Endothelial cell of umbilical vein (primary cell): Measurements from ENCODE around the gene EDC3. TPM values are rescaled to one million over a fixed set of nuclear protein-coding genes. Genes with fewer than 3 reads are reported as not detected.

ENCODE experiments used
- BruUV-seq: library from RNA; stranded (reverse); fragments of 400-500 nt; replicated peaks from 2 replicates; lab custom pipeline; 2021; lab: Mats Ljungman, UMichigan
- CTCF ChIA-PET: fragments of 300-600, 350-600 bp; sonication (Branson Sonifier 250); formaldehyde crosslinking; loops from one replicate; lab custom pipeline; 2021; ENCODE audit warnings: antibody characterized with exemption, inconsistent platforms; lab: Charles Lee
- POLR2A ChIA-PET: fragments of 300-600, 350-600 bp; sonication (Branson Sonifier 250); formaldehyde crosslinking; loops from one replicate; lab custom pipeline; 2021; ENCODE audit warnings: antibody characterized with exemption, inconsistent platforms; lab: Charles Lee
- DNase-seq: peaks from one replicate; pipeline ENCODE4 v3.0.0-alpha.2; 2011; ENCODE audit warnings: low read depth, low spot score
- FAIRE-seq: peaks from 2 replicates; lab custom pipeline; 2011; peaks lifted over from hg19 to GRCh38; lab: Jason Lieb, UNC
- H2AFZ ChIP-seq: 2 replicates; pipeline ENCODE4 v1.6.0; 2012; ENCODE audit warnings: low read depth, low read length, control low read depth, inconsistent platforms
- H3K27ac ChIP-seq: 2 replicates; pipeline ENCODE4 v1.5.1; 2011; ENCODE audit warnings: low read depth, mild to moderate bottlenecking, control low read depth, low read length, moderate library complexity; ENCODE audit not compliant: insufficient read depth
- H3K27me3 ChIP-seq, 2 experiments: 2 replicates each; pipeline versions ENCODE4 v1.6.0 to v1.6.1; 2011; ENCODE audit warnings: low read length in 2 of 2, mixed read lengths in 1 of 2; ENCODE audit not compliant: control insufficient read depth in 2 of 2, insufficient read depth in 2 of 2
- H3K36me3 ChIP-seq, 2 experiments: 2 replicates in 1 of 2; 3 replicates in 1 of 2; pipeline ENCODE4 v1.5.1; 2011; ENCODE audit warnings: low read length in 2 of 2, mild to moderate bottlenecking in 1 of 2, moderate library complexity in 1 of 2; ENCODE audit not compliant: control insufficient read depth in 2 of 2, insufficient read depth in 2 of 2; ENCODE audit errors: extremely low read depth in 1 of 2
- H3K4me1 ChIP-seq: 3 replicates; pipeline ENCODE4 v1.5.1; 2011; ENCODE audit warnings: mild to moderate bottlenecking, low read length; ENCODE audit not compliant: control insufficient read depth, insufficient read depth; ENCODE audit errors: extremely low read depth
- H3K4me2 ChIP-seq: 2 replicates; pipeline ENCODE4 v1.6.1; 2011; ENCODE audit warnings: low read length, control low read depth, mixed read lengths; ENCODE audit not compliant: insufficient read depth
- H3K4me3 ChIP-seq, 3 experiments: fragments of 200-600 bp in 1 of 3; sonication (generic), shearing (Covaris generic) in 1 of 3; replicated peaks in 1 of 3; 2 replicates each; pipeline ENCODE4 v1.5.1; 2011 to 2016; ENCODE audit warnings: control low read depth in 3 of 3, low read length in 3 of 3, mild to moderate bottlenecking in 2 of 3, inconsistent platforms in 1 of 3, low read depth in 1 of 3, moderate library complexity in 1 of 3; ENCODE audit not compliant: insufficient read depth in 1 of 3
- H3K79me2 ChIP-seq: 2 replicates; pipeline ENCODE4 v1.6.0; 2012; ENCODE audit warnings: low read length, inconsistent platforms; ENCODE audit not compliant: control insufficient read depth, insufficient read depth
- H3K9ac ChIP-seq: replicated peaks from 2 replicates; pipeline ENCODE3; 2011; ENCODE audit warnings: low read length, control low read depth; ENCODE audit not compliant: insufficient read depth; ENCODE audit errors: extremely low read depth
- H3K9me1 ChIP-seq: replicated peaks from 3 replicates; pipeline ENCODE4 v1.6.0; 2011; ENCODE audit warnings: mild to moderate bottlenecking, low read length; ENCODE audit not compliant: control insufficient read depth, insufficient read depth; ENCODE audit errors: extremely low read depth
- H3K9me3 ChIP-seq: replicated peaks from 2 replicates; pipeline ENCODE4 v1.5.1; 2012; ENCODE audit warnings: low read length, inconsistent platforms; ENCODE audit not compliant: control insufficient read depth, insufficient read depth
- H4K20me1 ChIP-seq: replicated peaks from 2 replicates; pipeline ENCODE3; 2011; ENCODE audit warnings: mild to moderate bottlenecking, low read length; ENCODE audit not compliant: control insufficient read depth, insufficient read depth; ENCODE audit errors: extremely low read depth
- CTCF ChIP-seq, 2 donors: IDR thresholded peaks; 1 replicate in 1 of 2; 2 replicates in 1 of 2; pipeline ENCODE4 v1.5.1; 2011; ENCODE audit warnings: low read length in 2 of 2, mild to moderate bottlenecking in 2 of 2, moderate library complexity in 2 of 2, control low read depth in 1 of 2, inconsistent platforms in 1 of 2, low read depth in 1 of 2; ENCODE audit not compliant: insufficient read depth in 1 of 2; ENCODE audit errors: extremely low read depth in 1 of 2
- EZH2 ChIP-seq: IDR thresholded peaks from 2 replicates; pipeline ENCODE4 v1.6.1; 2012; ENCODE audit warnings: borderline replicate concordance, low read depth, mild to moderate bottlenecking, moderate library complexity, low read length, inconsistent platforms; ENCODE audit not compliant: severe bottlenecking
- FOS ChIP-seq: IDR thresholded peaks from 2 replicates; pipeline ENCODE4 v1.6.1; 2011; ENCODE audit warnings: mild to moderate bottlenecking, low read length, moderate library complexity, borderline replicate concordance; ENCODE audit not compliant: insufficient read depth
- GATA2 ChIP-seq: IDR thresholded peaks from 2 replicates; pipeline ENCODE4 v1.7.0; 2011; ENCODE audit warnings: low read depth, mild to moderate bottlenecking, moderate library complexity, mixed read lengths, low read length; ENCODE audit not compliant: insufficient read length, insufficient read depth
- JUN ChIP-seq: IDR thresholded peaks from 2 replicates; pipeline ENCODE4 v1.6.1; 2011; ENCODE audit warnings: borderline replicate concordance, low read depth; ENCODE audit not compliant: insufficient read length, insufficient read depth
- MAX ChIP-seq: IDR thresholded peaks from 2 replicates; pipeline ENCODE4 v1.6.1; 2011; ENCODE audit not compliant: insufficient read depth, insufficient read length
- MYC ChIP-seq: IDR thresholded peaks from one replicate; pipeline ENCODE4 v1.6.1; 2011; ENCODE audit warnings: mild to moderate bottlenecking, low read depth, low read length
- POLR2A ChIP-seq: IDR thresholded peaks from 2 replicates; pipeline ENCODE4 v1.6.1; 2012; ENCODE audit warnings: low read depth, mild to moderate bottlenecking, control low read depth, low read length
- POLR2AphosphoS5 ChIP-seq: IDR thresholded peaks from 2 replicates; pipeline ENCODE4 v1.6.1; 2012; ENCODE audit warnings: low read depth, mild to moderate bottlenecking, control low read depth, low read length, moderate library complexity; ENCODE audit not compliant: insufficient read depth
- dilution Hi-C: fragments of 300-500 bp; cut with MboI; formaldehyde crosslinking; loops from one replicate; pipeline ENCODE4 v1.15.0; 2019; ENCODE audit warnings: low sequenced_read_pairs; ENCODE audit not compliant: extremely low pct_ligation_motif_present
- intact Hi-C: fragments of 100-400 bp; cut with micrococcal nuclease; formaldehyde crosslinking; loops from one replicate; pipeline ENCODE4 v1.10.0; 2022
- polyA plus RNA-seq, 4 experiments: library from polyadenylated mRNA; depleted of rRNA in 3 of 4; stranded (reverse) in 3 of 4; unstranded in 1 of 4; fragments of >200 nt; gene quantifications; 2 replicates each; pipeline versions ENCODE4 v1.2.1 to v1.2.3, GENCODE V29; 2011 to 2012; ENCODE audit warnings: missing spikeins in 1 of 4
- total RNA-seq: library from RNA; stranded (reverse); gene quantifications from 2 replicates; pipeline ENCODE4 v1.2.3, GENCODE V29; 2021

The EDC3 gene
- total and polyA plus RNA-seq, 2 donors (not counting 3 experiments of a cell fraction or from before 2014, with no cell fraction given), result 55.9 to 56.5 TPM

- Histone ChIP-seq H3K27ac (no peak overlapping the region), H3K4me3 (no peak overlapping the region), H3K27me3 (no peaks in the 10 kb centered on the region), H3K4me2 (no peak overlapping the region), H3K9ac (no peak overlapping the region), H3K36me3 (no peaks in the 10 kb centered on the region), H3K9me3 (no peaks in the 10 kb centered on the region), H3K9me1 (no peaks in the 10 kb centered on the region), H3K4me1 (peaks cover 19% of the 10 kb centered on the region), H2AFZ (no peak overlapping the region), H3K79me2 (no peaks in the 10 kb centered on the region), H4K20me1 (no peaks in the 10 kb centered on the region)
- TF ChIP-seq GATA2, result no peak
- no peak for TF ChIP-seq EZH2
- no peak for TF ChIP-seq MAX
- TF ChIP-seq POLR2AphosphoS5, result no peak
- no peak for TF ChIP-seq JUN
- no peak for TF ChIP-seq POLR2A
- TF ChIP-seq CTCF (IDR thresholded peaks at IDR 0.05; ENCODE audit: extremely low read depth in 1 of 2, insufficient read depth in 1 of 2, low read depth in 1 of 2, low read length in 2 of 2), result no peak
- TF ChIP-seq MYC, result no peak
- no peak for TF ChIP-seq FOS
- no TSS peak for BruUV-seq
- ChIA-PET CTCF (no interaction called here), POLR2A (no interaction called here)
- DNase-seq (no peak), FAIRE-seq (no peak)
- dilution Hi-C loops, result no loop called here
- intact Hi-C loops, result no loop called here
These were observed 111.0 kb downstream of the EDC3 start for GRCh38 chr15:74584779-74585178.
